Activated T-cell treated with anti-CD3 and anti-CD28 coated beads for 24 hours (primary cell): ENCODE results near the gene HEMGN.

Source experiments
- DNase-seq: peaks from one replicate; pipeline ENCODE4 v3.0.0-alpha.2; 2020; ENCODE audit warnings: low read depth

Gene HEMGN

DNA sequence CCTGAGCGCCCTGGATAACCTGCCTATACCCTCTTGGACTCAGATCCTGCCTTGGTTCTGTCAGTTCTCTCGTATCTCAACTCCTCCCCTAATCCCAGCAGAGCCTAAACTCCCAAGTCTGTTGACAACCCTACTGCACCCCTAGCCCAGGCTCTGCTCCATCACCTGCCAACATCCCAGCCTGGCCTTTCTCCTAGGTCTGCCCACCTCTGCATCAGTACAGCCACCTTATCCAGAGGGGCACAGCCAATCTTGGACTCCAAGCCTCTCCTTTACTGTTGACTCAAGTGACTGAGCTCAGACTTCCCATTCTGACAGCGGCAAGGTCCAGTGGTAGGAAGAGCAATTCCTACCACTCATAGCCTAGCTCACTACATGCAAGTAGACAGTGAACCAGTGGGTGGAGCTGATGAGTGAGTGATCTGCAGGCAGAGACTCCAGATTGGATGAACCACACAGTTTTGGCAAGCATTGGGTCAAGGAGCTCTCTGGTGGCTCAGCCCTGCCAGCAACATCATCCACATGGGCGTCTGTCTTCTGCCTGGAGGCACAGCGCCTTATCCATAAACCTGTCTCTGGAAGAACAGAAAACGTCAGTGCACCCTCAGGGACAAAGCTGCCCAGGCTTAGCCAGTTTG lies 42.2 kb downstream of the HEMGN start:
- DNase-seq, result no peak

DNA sequence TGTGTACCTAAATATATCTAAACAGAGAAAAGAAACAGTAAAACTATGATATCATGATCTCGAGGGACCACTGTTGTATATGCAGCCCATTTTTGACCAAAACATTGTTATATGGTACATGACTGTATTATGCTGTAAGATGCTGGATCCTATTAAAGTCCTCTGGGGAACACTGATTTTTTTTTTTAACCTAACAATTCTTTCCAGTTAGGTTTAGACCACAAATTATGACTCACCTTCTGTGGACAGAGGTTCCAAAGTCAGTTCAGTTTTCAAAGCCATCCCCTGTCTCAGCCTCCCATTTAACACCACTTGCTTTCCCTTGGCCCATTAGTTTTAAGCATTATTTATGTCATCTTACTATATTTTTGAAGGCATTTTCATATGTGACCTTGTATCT lies 42.8 kb downstream of the HEMGN start:
- DNase-seq, result no peak

- DNase-seq, result no peak
Measured at GRCh38 chr9:97892421-97892820, 45.6 kb downstream of the HEMGN start.

GRCh38 chr9:97891736-97892135 lies 46.2 kb downstream of the HEMGN start:
- no peak for DNase-seq

- DNase-seq, result peak; percentile 40
Measured at GRCh38 chr9:97889941-97890887, 47.8 kb downstream of the HEMGN start.

DNA sequence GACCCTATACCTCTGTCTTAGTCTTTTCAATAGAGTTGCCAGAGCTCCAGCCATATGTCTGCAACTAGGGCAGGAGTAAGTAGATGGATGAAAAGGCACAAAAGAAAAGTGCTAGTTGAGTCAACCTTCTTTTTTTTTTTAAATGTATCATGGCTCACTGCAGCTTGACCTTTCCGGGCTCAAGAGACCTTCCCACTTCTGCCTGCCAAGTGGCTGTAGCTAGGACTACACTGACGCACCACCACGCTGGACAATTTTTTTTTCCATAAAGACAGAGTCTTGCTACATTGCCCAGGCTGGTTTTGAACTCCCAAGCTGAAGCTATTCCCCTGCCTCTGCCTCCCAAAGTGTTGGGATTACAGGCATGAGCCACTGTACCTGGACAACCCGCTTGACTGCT lies 57.6 kb downstream of the HEMGN start:
- no peak for DNase-seq
